ENCODE measurements around the gene SLC10A7.

The SLC10A7 gene

DNA sequence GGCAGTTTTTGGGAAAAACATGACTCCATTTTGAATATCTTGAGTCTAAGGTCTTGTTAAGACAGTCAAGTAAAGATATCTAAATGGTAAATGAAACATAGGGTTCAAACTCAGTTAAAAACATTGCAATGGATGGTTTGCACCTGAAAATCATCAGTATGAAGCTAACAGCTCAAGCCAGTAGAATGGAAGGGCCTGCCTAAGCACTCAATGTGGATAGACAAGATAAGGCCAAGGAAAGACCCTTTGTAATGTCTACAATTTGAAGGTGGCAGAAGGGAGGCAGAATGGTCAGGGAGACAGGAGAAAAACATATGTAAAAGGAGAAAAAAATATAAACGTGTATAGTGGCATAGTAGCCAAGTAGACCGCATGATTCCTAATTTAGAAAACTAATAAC lies 229.2 kb downstream of the SLC10A7 start:
- no peak for TF ChIP-seq TAF1 (IDR thresholded peaks at IDR 0.05; ENCODE audit: borderline replicate concordance, low read depth, low read length)
- TF ChIP-seq POLR2A (IDR thresholded peaks at IDR 0.05; ENCODE audit: low read depth, low read length), result no peak
- no peak for TF ChIP-seq POLR2AphosphoS5 (IDR thresholded peaks at IDR 0.05; ENCODE audit: low read depth, low read length)
- no peak for FAIRE-seq
- no peak for DNase-seq (ENCODE audit: insufficient read length)

DNA sequence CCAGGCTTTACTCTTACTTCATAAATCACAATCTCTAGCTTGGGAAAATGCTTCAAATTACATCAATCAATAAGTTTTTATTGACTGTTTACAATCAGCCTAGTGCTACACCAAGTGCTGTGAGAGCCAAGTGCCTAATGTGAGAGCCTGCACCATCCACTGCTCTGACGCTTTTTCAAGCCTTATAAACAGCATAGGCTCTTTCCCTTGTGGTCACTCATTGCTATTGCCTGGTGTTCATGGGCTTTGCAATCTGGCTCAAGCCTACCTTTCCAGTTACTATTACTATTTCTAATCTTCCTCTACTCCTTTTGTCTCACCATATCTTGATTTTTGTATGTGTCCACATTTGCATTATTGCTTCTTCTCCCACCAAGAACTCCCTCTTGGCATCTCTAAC lies 230.4 kb downstream of the SLC10A7 start:
- no peak for TF ChIP-seq POLR2A (IDR thresholded peaks at IDR 0.05; ENCODE audit: low read depth, low read length)
- no peak for TF ChIP-seq POLR2AphosphoS5 (IDR thresholded peaks at IDR 0.05; ENCODE audit: low read depth, low read length)
- no peak for TF ChIP-seq TAF1 (IDR thresholded peaks at IDR 0.05; ENCODE audit: borderline replicate concordance, low read depth, low read length)
- DNase-seq (ENCODE audit: insufficient read length), result no peak
- FAIRE-seq, result peak; percentile 67

DNA sequence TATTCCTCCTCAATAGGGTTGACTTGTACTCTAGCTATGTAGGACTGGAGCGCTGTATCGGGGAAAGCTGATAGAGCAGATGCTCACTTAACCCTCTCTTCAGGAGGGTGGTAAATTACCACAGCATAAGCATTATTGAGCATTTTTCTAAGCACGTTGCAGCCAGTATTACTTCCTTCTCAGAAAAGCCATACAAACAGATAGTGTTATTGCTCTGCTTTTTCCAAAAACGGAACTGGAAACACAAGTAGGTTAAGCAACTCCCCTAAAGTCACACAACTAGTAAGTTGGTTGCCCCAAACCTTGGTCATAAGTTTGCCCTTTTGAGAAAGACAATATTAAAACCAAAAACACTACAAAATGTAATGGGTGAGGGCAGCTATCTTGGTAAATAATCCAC lies 233.5 kb downstream of the SLC10A7 start:
- TF ChIP-seq POLR2AphosphoS5 (IDR thresholded peaks at IDR 0.05; ENCODE audit: low read depth, low read length) (no peak), TAF1 (IDR thresholded peaks at IDR 0.05; ENCODE audit: borderline replicate concordance, low read depth, low read length) (no peak)
- DNase-seq (ENCODE audit: insufficient read length) (no peak), FAIRE-seq (no peak)

DNA sequence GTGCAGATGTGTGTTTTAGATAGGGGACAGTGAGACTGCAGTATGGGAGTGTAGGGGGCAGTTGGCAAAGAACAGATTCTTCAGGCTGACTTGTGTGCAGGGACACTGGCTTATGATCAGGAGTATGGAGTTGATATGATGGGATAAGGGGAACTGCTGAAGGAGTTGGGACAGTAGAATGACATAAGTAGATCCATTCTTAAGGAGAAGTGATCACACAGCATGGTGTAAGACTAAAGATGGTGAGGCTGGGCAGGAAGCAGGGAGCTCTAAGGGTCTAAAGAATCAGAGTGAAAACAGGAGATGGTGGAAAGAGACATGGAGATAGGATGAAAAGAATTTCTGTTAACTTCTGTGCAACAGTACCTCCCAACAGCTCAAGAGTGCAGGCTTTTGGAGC lies 236.7 kb downstream of the SLC10A7 start:
- FAIRE-seq, result no peak
- no peak for DNase-seq (ENCODE audit: insufficient read length)
- no peak for TF ChIP-seq TAF1 (IDR thresholded peaks at IDR 0.05; ENCODE audit: borderline replicate concordance, low read depth, low read length)
- no peak for TF ChIP-seq POLR2A (IDR thresholded peaks at IDR 0.05; ENCODE audit: low read depth, low read length)
- no peak for TF ChIP-seq POLR2AphosphoS5 (IDR thresholded peaks at IDR 0.05; ENCODE audit: low read depth, low read length)

DNA sequence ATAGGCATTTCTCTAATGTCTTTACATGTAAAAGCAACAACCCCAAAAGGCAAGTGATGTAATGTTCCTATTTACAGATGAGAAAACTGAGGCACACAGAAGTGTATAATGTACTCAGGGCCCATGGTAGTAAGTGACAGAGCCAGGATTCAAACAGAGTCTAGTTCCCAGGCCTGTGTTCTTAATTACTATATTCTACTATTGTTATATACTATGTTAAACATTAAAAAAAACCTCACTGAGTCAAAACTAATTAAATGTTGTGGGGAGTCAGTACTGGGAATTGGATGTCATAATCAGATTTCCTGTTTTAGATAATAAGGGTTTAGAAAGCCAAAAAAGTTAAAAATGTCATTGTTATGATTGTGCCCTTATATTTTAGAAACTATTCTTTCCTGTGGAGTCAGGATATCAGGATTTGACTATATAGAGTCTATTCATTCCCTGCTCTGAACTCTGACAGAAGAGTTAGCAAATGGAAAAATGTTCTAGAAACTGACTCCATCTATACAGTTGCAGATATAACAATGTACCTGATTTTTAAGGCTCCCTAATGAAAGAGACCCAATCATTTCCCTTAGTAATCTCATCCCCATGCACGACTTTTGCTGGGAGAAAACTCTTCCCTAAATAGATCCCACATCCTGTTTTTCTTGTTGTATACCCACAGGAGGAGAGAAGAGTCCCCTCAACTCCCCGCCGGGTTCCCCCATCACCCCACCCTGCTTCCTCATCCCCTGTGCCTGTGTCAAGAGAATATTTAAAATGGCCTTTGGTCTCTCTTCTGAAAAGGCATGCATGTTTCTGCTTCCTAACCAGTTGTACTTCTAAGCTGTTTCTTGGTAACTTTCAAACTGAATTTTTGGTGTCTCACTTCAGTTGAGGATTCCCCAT lies 237.7 kb downstream of the SLC10A7 start:
- FAIRE-seq (no peak), DNase-seq (ENCODE audit: insufficient read length) (no peak)
- TF ChIP-seq POLR2A (IDR thresholded peaks at IDR 0.05; ENCODE audit: low read depth, low read length) (no peak), POLR2AphosphoS5 (IDR thresholded peaks at IDR 0.05; ENCODE audit: low read depth, low read length) (no peak), TAF1 (IDR thresholded peaks at IDR 0.05; ENCODE audit: borderline replicate concordance, low read depth, low read length) (no peak)

DNA sequence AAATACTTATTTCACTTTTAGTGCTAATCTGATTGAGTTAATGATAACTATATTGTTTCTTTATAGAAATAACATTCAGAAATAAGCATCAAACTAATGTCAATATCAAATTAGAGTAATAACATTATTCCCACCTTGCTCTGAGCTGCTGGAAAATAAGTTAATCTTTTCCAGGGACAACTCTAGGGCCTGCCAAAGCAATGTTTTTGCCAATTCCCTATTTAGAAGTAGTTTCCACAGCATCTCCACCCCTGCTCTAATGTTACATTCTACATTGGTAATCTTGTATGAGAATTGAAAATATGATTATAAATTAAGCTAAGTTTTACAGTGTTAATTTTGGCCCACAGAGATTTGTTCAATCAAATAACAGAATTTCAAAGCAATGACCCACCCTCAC lies 239.1 kb downstream of the SLC10A7 start:
- no peak for FAIRE-seq
- DNase-seq (ENCODE audit: insufficient read length), result no peak
- TF ChIP-seq POLR2A (IDR thresholded peaks at IDR 0.05; ENCODE audit: low read depth, low read length) (no peak), TAF1 (IDR thresholded peaks at IDR 0.05; ENCODE audit: borderline replicate concordance, low read depth, low read length) (no peak), POLR2AphosphoS5 (IDR thresholded peaks at IDR 0.05; ENCODE audit: low read depth, low read length) (no peak)

DNA sequence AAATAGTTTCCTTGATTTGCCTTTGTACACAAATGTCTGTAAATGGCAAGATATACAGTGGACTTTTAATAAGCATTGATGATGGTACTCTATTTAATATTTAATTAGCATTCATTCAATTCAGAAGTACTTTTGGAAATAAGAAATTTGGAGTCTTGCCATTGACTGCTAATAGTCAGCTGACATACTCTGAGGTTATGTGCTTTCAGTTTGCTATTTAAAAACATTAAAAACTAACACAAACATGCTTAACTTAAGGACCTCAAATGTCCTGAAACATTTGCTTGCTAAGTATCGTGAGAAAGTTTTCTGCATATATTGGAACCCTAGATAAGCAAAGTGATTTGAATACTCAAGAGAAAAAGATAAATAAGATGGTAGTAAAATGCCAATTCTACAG lies 242.8 kb downstream of the SLC10A7 start:
- no peak for FAIRE-seq
- DNase-seq (ENCODE audit: insufficient read length), result no peak
- no peak for TF ChIP-seq POLR2AphosphoS5 (IDR thresholded peaks at IDR 0.05; ENCODE audit: low read depth, low read length)
- no peak for TF ChIP-seq TAF1 (IDR thresholded peaks at IDR 0.05; ENCODE audit: borderline replicate concordance, low read depth, low read length)
- no peak for TF ChIP-seq POLR2A (IDR thresholded peaks at IDR 0.05; ENCODE audit: low read depth, low read length)

DNA sequence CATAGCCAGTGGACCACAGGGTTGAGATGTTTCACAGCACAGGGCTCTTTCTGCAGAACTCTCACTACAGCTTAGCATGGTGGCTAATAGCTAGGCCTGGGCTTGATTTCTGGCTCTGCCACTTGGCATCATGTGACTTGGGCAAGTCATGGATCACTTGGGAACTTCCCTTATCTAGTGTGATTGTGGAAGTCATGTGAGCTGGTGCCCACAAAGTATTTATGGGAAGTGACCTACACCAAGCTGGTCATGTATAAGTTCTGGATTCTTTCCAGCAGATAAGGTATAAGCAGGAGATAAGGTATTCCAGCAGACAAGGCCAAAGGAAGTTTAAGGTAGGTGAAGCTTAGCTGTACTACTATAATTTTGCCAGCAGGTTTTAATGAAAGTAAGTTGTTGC lies 246.4 kb downstream of the SLC10A7 start:
- no peak for DNase-seq (ENCODE audit: insufficient read length)
- FAIRE-seq, result peak; percentile 70
- no peak for TF ChIP-seq POLR2AphosphoS5 (IDR thresholded peaks at IDR 0.05; ENCODE audit: low read depth, low read length)
- TF ChIP-seq TAF1 (IDR thresholded peaks at IDR 0.05; ENCODE audit: borderline replicate concordance, low read depth, low read length), result no peak
- no peak for TF ChIP-seq POLR2A (IDR thresholded peaks at IDR 0.05; ENCODE audit: low read depth, low read length)

DNA sequence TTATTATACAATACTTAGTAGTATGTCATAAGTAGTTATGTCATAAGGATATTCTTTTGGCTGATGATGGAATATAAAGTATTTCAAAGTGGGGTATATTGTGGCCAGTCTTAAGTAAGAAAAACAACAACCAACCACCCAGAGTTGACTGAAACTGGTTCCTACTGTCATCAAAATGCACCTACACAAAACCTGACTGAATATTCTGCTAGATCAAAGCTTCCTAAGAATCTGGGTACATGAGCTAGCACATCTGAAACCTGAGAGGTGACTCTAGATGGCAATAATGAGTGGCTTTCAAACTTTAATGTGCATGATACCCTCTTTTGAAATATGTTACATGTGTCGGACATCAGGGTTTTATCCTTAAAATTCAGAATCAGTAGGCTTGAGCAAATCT lies 247.0 kb downstream of the SLC10A7 start:
- no peak for DNase-seq (ENCODE audit: insufficient read length)
- TF ChIP-seq POLR2AphosphoS5 (IDR thresholded peaks at IDR 0.05; ENCODE audit: low read depth, low read length) (no peak), TAF1 (IDR thresholded peaks at IDR 0.05; ENCODE audit: borderline replicate concordance, low read depth, low read length) (no peak), POLR2A (IDR thresholded peaks at IDR 0.05; ENCODE audit: low read depth, low read length) (no peak)
- no peak for FAIRE-seq

DNA sequence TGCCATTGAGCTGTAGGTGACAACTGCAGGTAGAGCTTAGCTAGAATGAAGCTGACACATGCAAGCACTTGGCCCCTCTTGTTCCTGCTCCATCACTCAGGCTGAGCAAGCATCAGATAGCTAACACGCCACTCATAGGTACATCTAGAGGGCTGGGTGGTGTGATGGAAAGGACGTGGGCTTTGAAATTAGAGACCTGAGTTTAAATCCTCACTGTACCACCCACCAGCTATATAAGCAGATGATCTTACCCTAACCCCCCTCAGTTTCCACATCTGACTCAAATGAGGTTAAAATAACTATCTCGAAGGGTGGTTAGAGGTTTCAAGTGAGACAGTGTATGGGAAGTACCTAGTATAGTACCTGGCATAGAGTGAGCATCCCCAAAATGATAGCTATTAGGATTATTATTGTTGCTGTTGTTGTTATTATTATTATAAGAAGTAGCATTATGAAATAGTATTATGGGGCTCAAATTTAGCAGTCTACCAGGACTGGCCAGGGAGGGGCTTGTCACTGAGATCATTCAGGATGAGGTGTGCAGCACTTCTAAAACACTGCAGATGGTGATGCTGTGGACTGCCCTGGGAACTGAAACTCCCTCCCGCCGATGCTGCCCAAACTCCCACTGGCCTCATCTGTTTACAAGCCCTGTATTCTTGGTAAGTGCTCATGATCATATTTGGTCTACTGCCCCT lies 248.4 kb downstream of the SLC10A7 start:
- TF ChIP-seq TAF1 (IDR thresholded peaks at IDR 0.05; ENCODE audit: borderline replicate concordance, low read depth, low read length) (no peak), POLR2AphosphoS5 (IDR thresholded peaks at IDR 0.05; ENCODE audit: low read depth, low read length) (peak; percentile 50; the same call in 1 of the 2 replicates), POLR2A (IDR thresholded peaks at IDR 0.05; ENCODE audit: low read depth, low read length) (no peak)
- FAIRE-seq (peak; percentile 97), DNase-seq (ENCODE audit: insufficient read length) (peak; percentile 4)

DNA sequence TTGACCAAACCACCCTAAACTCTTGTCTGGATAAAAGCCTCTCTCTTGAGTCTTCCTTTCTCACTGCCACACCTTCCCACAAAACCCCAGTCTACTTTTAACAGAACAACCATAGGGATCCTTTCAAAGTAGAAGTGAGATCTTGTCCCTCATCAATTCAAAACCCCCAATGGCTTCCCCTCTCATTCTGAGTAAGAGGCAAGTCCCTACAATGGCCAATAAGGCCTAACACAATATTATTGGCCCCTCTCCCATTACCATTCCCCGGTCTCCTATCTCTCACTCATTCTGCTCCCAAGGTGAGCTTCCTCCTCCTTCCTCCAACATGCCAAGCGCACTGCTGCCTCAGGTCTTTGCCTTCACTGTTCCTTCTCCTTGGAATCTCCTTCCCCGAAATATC lies 250.3 kb downstream of the SLC10A7 start:
- DNase-seq (ENCODE audit: insufficient read length) (no peak), FAIRE-seq (peak; percentile 86)
- no peak for TF ChIP-seq POLR2AphosphoS5 (IDR thresholded peaks at IDR 0.05; ENCODE audit: low read depth, low read length)
- no peak for TF ChIP-seq TAF1 (IDR thresholded peaks at IDR 0.05; ENCODE audit: borderline replicate concordance, low read depth, low read length)
- TF ChIP-seq POLR2A (IDR thresholded peaks at IDR 0.05; ENCODE audit: low read depth, low read length), result no peak

DNA sequence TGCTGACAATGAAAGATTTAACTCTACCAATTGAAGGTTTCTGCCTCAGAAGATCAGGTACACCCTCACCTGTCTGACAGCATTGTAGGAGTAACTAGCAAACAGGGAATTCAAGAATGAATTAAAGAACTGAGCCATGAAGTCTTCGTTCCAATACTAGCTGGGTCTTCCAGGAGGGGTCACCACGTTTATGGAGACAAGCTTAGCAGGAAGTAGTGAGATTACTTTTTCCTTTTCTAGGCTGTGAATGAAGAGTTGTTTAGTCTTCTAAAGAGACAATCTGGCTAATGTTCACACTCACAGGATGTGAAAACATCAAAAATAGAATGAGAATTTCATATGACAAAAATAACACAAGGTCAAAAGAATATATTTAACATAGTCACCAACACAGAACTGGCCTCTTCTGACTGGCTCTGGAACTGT lies 252.5 kb downstream of the SLC10A7 start:
- TF ChIP-seq TAF1 (IDR thresholded peaks at IDR 0.05; ENCODE audit: borderline replicate concordance, low read depth, low read length) (no peak), POLR2A (IDR thresholded peaks at IDR 0.05; ENCODE audit: low read depth, low read length) (no peak), POLR2AphosphoS5 (IDR thresholded peaks at IDR 0.05; ENCODE audit: low read depth, low read length) (no peak)
- DNase-seq (ENCODE audit: insufficient read length), result no peak
- peak; percentile 94 for FAIRE-seq

All from GM12892 (cell line).